HepG2 (cell line): ENCODE measurements around the gene BMPR2. TPM values are rescaled to one million over a fixed set of nuclear protein-coding genes. Genes with fewer than 3 reads are reported as not detected.

Source experiments
- DR1 ChIP-seq: sonication (generic); formaldehyde crosslinking; IDR thresholded peaks from 2 replicates; pipeline ENCODE4 v1.8.0; 2021; ENCODE audit warnings: mild to moderate bottlenecking, missing genetic modification reagents, inconsistent platforms
- ETV5 ChIP-seq: IDR thresholded peaks from 2 replicates; pipeline ENCODE4 v1.6.1; 2018; ENCODE audit warnings: missing biosample characterization, missing genetic modification reagents, inconsistent platforms, borderline replicate concordance
- GTF3A ChIP-seq: sonication (generic); formaldehyde crosslinking; conservative IDR thresholded peaks from 2 replicates; pipeline ENCODE4 v1.4.0; 2020; ENCODE audit warnings: mild to moderate bottlenecking, missing genetic modification reagents
- IRX3 ChIP-seq: sonication (generic); formaldehyde crosslinking; IDR thresholded peaks from 2 replicates; pipeline ENCODE4 v1.8.1; 2023; ENCODE audit warnings: mild to moderate bottlenecking, low read depth, missing genetic modification reagents, borderline replicate concordance
- NAIF1 ChIP-seq: sonication (generic); formaldehyde crosslinking; IDR thresholded peaks from 2 replicates; pipeline ENCODE4 v1.5.0; 2020; ENCODE audit warnings: mild to moderate bottlenecking, missing genetic modification reagents, borderline replicate concordance
- NFAT5 ChIP-seq: sonication (generic); formaldehyde crosslinking; IDR thresholded peaks from 2 replicates; pipeline ENCODE4 v1.4.0; 2020; ENCODE audit warnings: missing genetic modification reagents
- NFRKB ChIP-seq: fragments of 450-650 bp; IDR thresholded peaks from 2 replicates; pipeline ENCODE4 v1.6.1; 2017
- NPAS2 ChIP-seq: sonication (generic); formaldehyde crosslinking; IDR thresholded peaks from 2 replicates; pipeline ENCODE4 v1.8.0; 2022; ENCODE audit warnings: mild to moderate bottlenecking, missing genetic modification reagents, borderline replicate concordance
- THAP8 ChIP-seq: sonication (generic); formaldehyde crosslinking; IDR thresholded peaks from 2 replicates; pipeline ENCODE4 v1.5.1; 2020; ENCODE audit warnings: missing genetic modification reagents, mild to moderate bottlenecking, borderline replicate concordance
- TMF1 ChIP-seq: sonication (generic); formaldehyde crosslinking; IDR thresholded peaks from 2 replicates; pipeline ENCODE4 v1.8.1; 2022; ENCODE audit warnings: low read depth, missing genetic modification reagents
- ZNF180 ChIP-seq: sonication (generic); formaldehyde crosslinking; IDR thresholded peaks from 2 replicates; pipeline ENCODE4 v1.4.0; 2020; ENCODE audit warnings: low read depth, missing genetic modification reagents, borderline replicate concordance
- ZNF281 ChIP-seq: sonication (generic); formaldehyde crosslinking; IDR thresholded peaks from 2 replicates; pipeline ENCODE4 v1.4.0; 2020; ENCODE audit warnings: missing genetic modification reagents, borderline replicate concordance
- ZNF558 ChIP-seq: sonication (generic); formaldehyde crosslinking; IDR thresholded peaks from 2 replicates; pipeline ENCODE4 v1.9.0; 2022; ENCODE audit warnings: mild to moderate bottlenecking, missing genetic modification reagents, borderline replicate concordance
- polyA plus RNA-seq, 8 experiments: library from polyadenylated mRNA; depleted of rRNA in 3 of 8; stranded (reverse) in 7 of 8; unstranded in 1 of 8; fragments of >200 nt; fragmentation: Illumina TruSeq in 4 of 8; extraction: Trizol in 4 of 8; gene quantifications; 2 replicates each; pipeline versions ENCODE4 v1.2.1 to v1.2.3, GENCODE V29; 2011 to 2016; ENCODE audit warnings: low read depth in 4 of 8, missing spikeins in 1 of 8, mixed read lengths in 1 of 8; ENCODE audit not compliant: insufficient read depth in 1 of 8
- total RNA-seq, 5 experiments: library from RNA; depleted of rRNA; stranded (reverse); fragments of >200 nt; fragmentation: Illumina TruSeq; extraction: Trizol; gene quantifications; 2 replicates each; pipeline ENCODE4 v1.2.3, GENCODE V29; 2016; ENCODE audit warnings: low read depth in 1 of 5
- TF ChIP-seq, protein P1 (sequence below): sonication (generic); formaldehyde crosslinking; IDR thresholded peaks from 2 replicates; pipeline ENCODE4 v1.5.1; 2020; ENCODE audit warnings: missing genetic modification reagents, mild to moderate bottlenecking, borderline replicate concordance

The BMPR2 gene
- total and polyA plus RNA-seq, 2 of the 13 experiments (the other 11 are each of a cell fraction or from before 2014, with no cell fraction given), result 5.5 to 10.3 TPM

DNA sequence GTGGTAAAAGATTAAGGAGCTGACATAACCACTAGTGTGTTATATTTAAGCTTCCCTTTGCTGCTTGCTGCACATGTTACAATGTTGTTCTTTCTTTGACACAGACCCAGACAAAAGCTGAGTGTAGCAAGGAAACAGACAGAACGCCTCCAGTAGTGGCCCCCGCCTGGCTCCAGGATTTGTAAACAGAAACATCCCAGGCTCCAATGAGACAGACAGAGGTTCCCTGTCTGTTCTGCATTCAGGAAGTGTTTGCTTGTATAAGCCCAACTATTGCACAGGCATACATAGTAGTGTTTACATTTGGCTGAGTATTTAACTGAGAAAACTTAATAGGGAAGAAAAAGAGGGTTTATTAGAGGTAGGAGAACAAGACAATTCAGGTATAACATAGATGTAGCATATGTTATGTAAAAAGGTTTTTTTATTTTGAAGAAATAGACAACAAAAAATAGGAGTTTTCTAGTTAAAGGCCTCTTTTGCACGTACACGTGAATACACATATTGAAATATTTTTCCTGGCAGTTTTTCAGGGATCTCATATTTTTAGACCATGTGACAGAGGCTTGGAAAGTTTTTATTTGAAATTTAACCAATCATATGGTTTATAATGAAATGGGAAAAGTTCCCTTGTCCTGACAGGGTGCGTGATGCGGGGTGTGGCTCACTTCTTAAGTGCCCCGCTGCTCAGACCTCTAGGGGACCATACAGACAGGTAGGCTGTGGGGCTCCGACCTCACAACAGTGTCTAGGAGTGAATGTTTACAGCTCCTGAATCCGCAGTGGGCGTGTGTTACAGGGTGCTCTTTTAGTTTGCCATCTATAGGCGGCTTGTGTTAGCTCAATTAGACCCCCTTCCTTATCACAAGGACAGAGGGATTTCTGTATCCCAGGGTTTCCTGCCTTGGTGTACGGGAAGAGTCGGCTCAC is 118.4 kb downstream of the BMPR2 start (continued):
- no peak for TF ChIP-seq DR1 (CRISPR knock-in tag)
- TF ChIP-seq ZNF281 (CRISPR knock-in tag), result no peak; the same call in 1 of the 2 replicates
- TF ChIP-seq NAIF1 (CRISPR knock-in tag), result no peak; the same call in 1 of the 2 replicates
- no peak for TF ChIP-seq NFRKB
- TF ChIP-seq IRX3, result no peak
- peak; percentile 96 for TF ChIP-seq ETV5 (CRISPR knock-in tag)
- TF ChIP-seq THAP8 (CRISPR knock-in tag), result no peak
- no peak for TF ChIP-seq ZNF180
- no peak for TF ChIP-seq NPAS2 (CRISPR knock-in tag)
- TF ChIP-seq, protein P1, sequence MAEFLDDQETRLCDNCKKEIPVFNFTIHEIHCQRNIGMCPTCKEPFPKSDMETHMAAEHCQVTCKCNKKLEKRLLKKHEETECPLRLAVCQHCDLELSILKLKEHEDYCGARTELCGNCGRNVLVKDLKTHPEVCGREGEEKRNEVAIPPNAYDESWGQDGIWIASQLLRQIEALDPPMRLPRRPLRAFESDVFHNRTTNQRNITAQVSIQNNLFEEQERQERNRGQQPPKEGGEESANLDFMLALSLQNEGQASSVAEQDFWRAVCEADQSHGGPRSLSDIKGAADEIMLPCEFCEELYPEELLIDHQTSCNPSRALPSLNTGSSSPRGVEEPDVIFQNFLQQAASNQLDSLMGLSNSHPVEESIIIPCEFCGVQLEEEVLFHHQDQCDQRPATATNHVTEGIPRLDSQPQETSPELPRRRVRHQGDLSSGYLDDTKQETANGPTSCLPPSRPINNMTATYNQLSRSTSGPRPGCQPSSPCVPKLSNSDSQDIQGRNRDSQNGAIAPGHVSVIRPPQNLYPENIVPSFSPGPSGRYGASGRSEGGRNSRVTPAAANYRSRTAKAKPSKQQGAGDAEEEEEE (CRISPR knock-in tag), result no peak
- no peak for TF ChIP-seq NFAT5 (CRISPR knock-in tag)
- TF ChIP-seq TMF1 (CRISPR knock-in tag), result no peak
- no peak for TF ChIP-seq ZNF558 (CRISPR knock-in tag)
- TF ChIP-seq GTF3A (CRISPR knock-in tag), result no peak
